Glutamatergic neuron (in vitro differentiated cells): ENCODE measurements around the gene GLIPR2. TPM values are rescaled to one million over a fixed set of nuclear protein-coding genes. Genes with fewer than 3 reads are reported as not detected.

Source experiments
- DNase-seq: peaks from one replicate; pipeline ENCODE4 v3.0.0; 2022
- H3K27ac Mint-ChIP-seq: one replicate; pipeline ENCODE4 v1.8.0; 2020; ENCODE audit warnings: mild to moderate bottlenecking, mixed read lengths, inconsistent platforms; ENCODE audit not compliant: unreplicated experiment
- H3K27me3 Mint-ChIP-seq: one replicate; pipeline ENCODE4 v1.8.0; 2020; ENCODE audit warnings: mild to moderate bottlenecking, moderate library complexity, mixed read lengths, inconsistent platforms; ENCODE audit not compliant: unreplicated experiment
- H3K36me3 Mint-ChIP-seq: one replicate; pipeline ENCODE4 v1.8.0; 2020; ENCODE audit warnings: mild to moderate bottlenecking, mixed read lengths, inconsistent platforms; ENCODE audit not compliant: unreplicated experiment
- H3K4me1 Mint-ChIP-seq: one replicate; pipeline ENCODE4 v1.8.0; 2020; ENCODE audit warnings: mild to moderate bottlenecking, low read depth, mixed read lengths, inconsistent platforms; ENCODE audit not compliant: unreplicated experiment
- H3K4me3 Mint-ChIP-seq: one replicate; pipeline ENCODE4 v1.8.0; 2020; ENCODE audit warnings: mild to moderate bottlenecking, mixed read lengths, inconsistent platforms; ENCODE audit not compliant: unreplicated experiment
- H3K9me3 Mint-ChIP-seq: one replicate; pipeline ENCODE4 v1.8.0; 2020; ENCODE audit warnings: mild to moderate bottlenecking, moderate library complexity, mixed read lengths, inconsistent platforms; ENCODE audit not compliant: unreplicated experiment
- total RNA-seq: library from RNA; stranded (reverse); fragmentation: NEBNext Ultra II Directional; extraction: Animal tissue kit (Norgen Biotek cat#: 25700); gene quantifications from one replicate; pipeline ENCODE4 v1.2.1, GENCODE V29; 2021; ENCODE audit not compliant: unreplicated experiment
- TF ChIP-seq, protein P1 (sequence below): fragments of 200-600 bp; sonication (generic); IDR thresholded peaks from one replicate; pipeline ENCODE4 v1.5.0; 2021; ENCODE audit not compliant: partially characterized antibody, unreplicated experiment

Gene GLIPR2
- total RNA-seq, 1 donor from 2014 or later = 84.4 TPM

DNA sequence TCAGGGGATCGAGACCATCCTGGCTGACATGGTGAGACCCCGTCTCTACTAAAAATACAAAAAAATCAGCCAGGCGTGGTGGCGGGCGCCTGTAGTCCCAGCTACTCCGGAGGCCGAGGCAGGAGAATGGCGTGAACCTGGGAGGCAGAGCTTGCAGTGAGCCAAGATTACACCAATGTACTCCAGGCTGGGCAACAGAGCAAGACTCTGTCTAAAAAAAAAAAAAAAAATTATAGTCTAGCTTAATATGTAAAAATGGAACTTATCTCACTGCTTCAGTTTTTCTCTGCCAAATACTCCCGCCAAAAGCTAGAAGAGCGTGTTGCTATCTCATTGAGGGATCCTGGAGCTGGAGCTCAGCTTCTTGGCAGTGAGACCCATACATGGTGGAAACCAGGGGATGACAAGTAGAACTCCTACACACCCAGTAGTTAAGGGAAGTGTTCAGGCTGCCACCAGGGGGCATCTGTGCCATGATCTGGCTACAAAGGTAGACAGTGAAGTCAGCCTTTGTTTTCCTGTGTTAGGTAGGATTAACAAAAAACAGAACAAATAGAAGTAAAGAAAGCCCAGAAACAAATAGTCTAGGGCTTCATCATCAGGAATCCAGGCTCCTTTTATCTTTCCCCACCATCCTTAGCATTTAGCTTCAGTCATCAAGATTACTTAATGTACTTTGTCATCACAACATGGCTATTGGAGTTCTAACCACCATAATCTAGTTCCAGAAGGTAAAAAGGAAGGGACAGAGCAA is 33.6 kb upstream of the GLIPR2 start:
- TF ChIP-seq, protein P1, sequence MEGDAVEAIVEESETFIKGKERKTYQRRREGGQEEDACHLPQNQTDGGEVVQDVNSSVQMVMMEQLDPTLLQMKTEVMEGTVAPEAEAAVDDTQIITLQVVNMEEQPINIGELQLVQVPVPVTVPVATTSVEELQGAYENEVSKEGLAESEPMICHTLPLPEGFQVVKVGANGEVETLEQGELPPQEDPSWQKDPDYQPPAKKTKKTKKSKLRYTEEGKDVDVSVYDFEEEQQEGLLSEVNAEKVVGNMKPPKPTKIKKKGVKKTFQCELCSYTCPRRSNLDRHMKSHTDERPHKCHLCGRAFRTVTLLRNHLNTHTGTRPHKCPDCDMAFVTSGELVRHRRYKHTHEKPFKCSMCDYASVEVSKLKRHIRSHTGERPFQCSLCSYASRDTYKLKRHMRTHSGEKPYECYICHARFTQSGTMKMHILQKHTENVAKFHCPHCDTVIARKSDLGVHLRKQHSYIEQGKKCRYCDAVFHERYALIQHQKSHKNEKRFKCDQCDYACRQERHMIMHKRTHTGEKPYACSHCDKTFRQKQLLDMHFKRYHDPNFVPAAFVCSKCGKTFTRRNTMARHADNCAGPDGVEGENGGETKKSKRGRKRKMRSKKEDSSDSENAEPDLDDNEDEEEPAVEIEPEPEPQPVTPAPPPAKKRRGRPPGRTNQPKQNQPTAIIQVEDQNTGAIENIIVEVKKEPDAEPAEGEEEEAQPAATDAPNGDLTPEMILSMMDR = peak; percentile 79
- no peaks in the 10 kb centered on the region for H3K27me3 Mint-ChIP-seq
- H3K4me3 Mint-ChIP-seq = no peak overlapping the region
- no peaks in the 10 kb centered on the region for H3K36me3 Mint-ChIP-seq
- peak overlapping the region; percentile 50 for H3K27ac Mint-ChIP-seq
- H3K4me1 Mint-ChIP-seq = peaks cover 2% of the 10 kb centered on the region
- no peaks in the 10 kb centered on the region for H3K9me3 Mint-ChIP-seq
- DNase-seq = peak; percentile 88

DNA sequence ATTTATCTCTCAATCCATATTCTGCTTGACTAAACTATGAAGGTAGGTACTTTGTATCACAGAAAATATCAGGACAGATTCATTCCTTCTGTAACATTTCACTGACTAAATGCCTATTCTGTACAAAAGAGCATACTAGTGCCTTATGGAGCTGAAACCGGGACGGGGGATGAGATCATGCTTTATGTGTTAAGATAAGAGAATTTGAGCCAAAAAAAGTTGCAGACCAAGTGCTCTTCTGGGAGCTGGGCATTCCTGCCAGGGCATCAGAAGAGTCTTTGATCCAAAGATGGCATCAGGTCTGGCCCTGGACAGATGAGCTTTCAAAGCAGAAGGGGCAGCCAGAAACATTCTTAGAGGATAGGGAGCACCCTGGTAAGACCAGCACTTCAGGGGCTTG is 27.5 kb upstream of the GLIPR2 start:
- TF ChIP-seq, protein P1 = no peak
- Mint-ChIP-seq H3K27me3 (no peaks in the 10 kb centered on the region), H3K27ac (no peak overlapping the region), H3K4me1 (no peaks in the 10 kb centered on the region), H3K36me3 (no peaks in the 10 kb centered on the region), H3K4me3 (no peak overlapping the region), H3K9me3 (no peaks in the 10 kb centered on the region)
- DNase-seq = no peak

DNA sequence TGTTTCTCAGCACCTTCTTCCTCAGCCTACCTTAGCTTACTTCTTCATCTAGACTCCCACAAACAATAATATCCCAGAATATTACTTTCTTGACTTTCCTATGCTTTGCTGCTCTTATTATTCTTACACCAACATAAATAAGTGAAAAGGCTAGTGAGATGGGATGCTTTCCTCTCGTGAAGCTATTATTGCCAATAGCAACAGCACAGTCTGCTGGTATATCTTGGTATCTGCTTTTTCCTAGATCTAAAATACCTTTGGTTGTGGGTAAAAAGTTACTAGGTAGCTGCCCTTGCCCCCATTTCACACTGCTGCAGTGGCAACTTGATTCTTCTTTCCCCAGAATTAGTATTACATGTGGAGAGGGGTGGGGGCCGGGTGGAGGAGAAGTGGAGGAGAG is 26.1 kb upstream of the GLIPR2 start:
- TF ChIP-seq, protein P1 = no peak
- Mint-ChIP-seq H3K27me3 (no peaks in the 10 kb centered on the region), H3K27ac (no peak overlapping the region), H3K4me3 (no peak overlapping the region), H3K9me3 (no peaks in the 10 kb centered on the region), H3K36me3 (no peaks in the 10 kb centered on the region), H3K4me1 (no peaks in the 10 kb centered on the region)
- no peak for DNase-seq

DNA sequence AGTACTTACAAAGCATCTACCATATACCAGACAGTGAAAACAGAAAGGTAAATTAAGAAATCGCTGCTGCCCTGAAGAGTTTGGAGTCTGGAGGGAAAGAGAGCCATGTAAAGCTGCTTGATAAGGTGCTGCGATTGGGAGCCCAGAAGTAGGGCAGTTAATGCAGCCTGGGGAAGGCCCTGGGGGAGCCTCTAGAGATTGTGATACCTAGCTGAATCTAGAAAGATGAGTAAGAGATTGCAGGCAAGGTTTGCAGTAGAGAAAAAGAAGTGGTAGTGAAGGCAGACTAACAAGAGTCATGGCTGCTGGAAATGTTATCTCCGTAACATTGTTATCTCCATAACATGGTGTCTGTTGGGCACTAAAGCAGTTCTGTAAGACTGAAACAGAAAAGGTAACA is 24.0 kb upstream of the GLIPR2 start:
- H3K36me3 Mint-ChIP-seq = no peaks in the 10 kb centered on the region
- no peaks in the 10 kb centered on the region for H3K9me3 Mint-ChIP-seq
- H3K27me3 Mint-ChIP-seq = no peaks in the 10 kb centered on the region
- H3K4me1 Mint-ChIP-seq = no peaks in the 10 kb centered on the region
- no peak overlapping the region for H3K27ac Mint-ChIP-seq
- H3K4me3 Mint-ChIP-seq = no peak overlapping the region
- DNase-seq = no peak
- TF ChIP-seq, protein P1 = no peak

DNA sequence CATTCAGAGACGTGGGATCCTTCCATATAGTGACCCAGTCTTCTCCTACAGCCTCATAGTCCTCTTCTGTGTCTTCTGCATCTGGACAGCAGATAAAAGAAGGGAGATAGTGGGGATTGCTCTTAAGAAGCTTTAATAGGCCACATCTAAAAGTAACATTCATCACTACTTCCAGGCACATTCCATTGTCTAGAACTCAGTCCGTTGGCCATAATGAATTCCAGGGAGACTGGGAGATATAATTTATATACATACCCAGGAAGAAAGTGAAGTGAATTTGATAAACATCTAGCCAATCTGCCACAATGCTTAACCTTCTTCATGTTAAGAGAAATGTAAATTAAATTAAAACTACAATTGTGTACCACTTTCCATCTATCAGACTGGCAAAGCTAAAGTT is 22.5 kb upstream of the GLIPR2 start:
- TF ChIP-seq, protein P1 = no peak
- no peak for DNase-seq
- Mint-ChIP-seq H3K9me3 (no peaks in the 10 kb centered on the region), H3K4me3 (no peak overlapping the region), H3K4me1 (peaks cover 3% of the 10 kb centered on the region), H3K36me3 (no peaks in the 10 kb centered on the region), H3K27me3 (no peaks in the 10 kb centered on the region), H3K27ac (no peak overlapping the region)
